OCI-LY3 (cell line): ENCODE measurements around the gene CYTH3.

Experiments
- H2AFZ ChIP-seq: fragments of 200-600, 300-600 bp; shearing (Covaris generic); 2 replicates; pipeline ENCODE4 v1.6.0; 2014; ENCODE audit warnings: antibody characterized with exemption, low read depth, low read length
- H3K27ac ChIP-seq: fragments of 200-600, 300-600 bp; sonication (generic); 2 replicates; pipeline ENCODE4 v1.5.1; 2014; ENCODE audit warnings: mild to moderate bottlenecking, low read length, moderate library complexity, mixed read lengths
- H3K27me3 ChIP-seq: fragments of 200-600, 300-600 bp; sonication (generic); 2 replicates; pipeline ENCODE4 v1.6.1; 2014; ENCODE audit warnings: low read depth, low read length, mixed read lengths
- H3K36me3 ChIP-seq: fragments of 200-600, 300-600 bp; sonication (generic); replicated peaks from 2 replicates; pipeline ENCODE3; 2014; ENCODE audit warnings: low read depth, low read length, mixed read lengths
- H3K4me1 ChIP-seq: fragments of 300-600, 200-600 bp; sonication (generic); 2 replicates; pipeline ENCODE4 v1.6.1; 2014; ENCODE audit warnings: low read length, mixed read lengths
- H3K4me2 ChIP-seq: fragments of 200-600, 300-600 bp; sonication (generic); 2 replicates; pipeline ENCODE4 v1.6.1; 2014; ENCODE audit warnings: low read length, mixed read lengths
- H3K4me3 ChIP-seq: fragments of 300-600, 200-600 bp; sonication (generic); 2 replicates; pipeline ENCODE4 v1.5.1; 2014; ENCODE audit warnings: antibody characterized with exemption, mild to moderate bottlenecking, low read length, moderate library complexity
- H3K79me2 ChIP-seq: fragments of 300-600, 200-600 bp; shearing (Covaris generic); 2 replicates; pipeline ENCODE4 v1.6.1; 2014; ENCODE audit warnings: mild to moderate bottlenecking, low read length, mixed read lengths
- H3K9ac ChIP-seq: fragments of 300-600, 200-600 bp; shearing (Covaris generic); 2 replicates; pipeline ENCODE4 v1.6.0; 2014; ENCODE audit warnings: mild to moderate bottlenecking, low read length, moderate library complexity
- H3K9me3 ChIP-seq: fragments of 200-600, 300-600 bp; shearing (Covaris generic); 2 replicates; pipeline ENCODE4 v1.6.1; 2014; ENCODE audit warnings: low read length, mixed read lengths; ENCODE audit not compliant: insufficient read depth
- H4K20me1 ChIP-seq: fragments of 200-600, 300-600 bp; sonication (generic); 2 replicates; pipeline ENCODE4 v1.6.1; 2016; ENCODE audit warnings: low read length, mixed read lengths; ENCODE audit not compliant: insufficient read depth
- EZH2phosphoT487 ChIP-seq: fragments of 200-600 bp; shearing (Covaris generic); IDR thresholded peaks from 2 replicates; pipeline ENCODE4 v1.6.1; 2018; ENCODE audit warnings: antibody characterized with exemption, mixed run types, low read depth
- TF ChIP-seq, protein P1 (sequence below): fragments of 200-600, 300-600 bp; sonication (generic); IDR thresholded peaks from 2 replicates; pipeline ENCODE4 v1.5.1; 2014; ENCODE audit warnings: antibody characterized with exemption, low read length, low read depth

The CYTH3 gene

GRCh38 chr7:6208573-6209328 is 63.7 kb downstream of the CYTH3 start:
- Histone ChIP-seq H3K4me2 (no peak overlapping the region), H3K36me3 (no peaks in the 10 kb centered on the region), H3K27ac (no peak overlapping the region), H3K4me1 (no peaks in the 10 kb centered on the region), H3K4me3 (no peak overlapping the region), H3K9ac (no peak overlapping the region), H3K79me2 (no peaks in the 10 kb centered on the region), H4K20me1 (no peaks in the 10 kb centered on the region), H2AFZ (no peak overlapping the region), H3K9me3 (no peaks in the 10 kb centered on the region), H3K27me3 (no peaks in the 10 kb centered on the region)
- TF ChIP-seq, protein P1, sequence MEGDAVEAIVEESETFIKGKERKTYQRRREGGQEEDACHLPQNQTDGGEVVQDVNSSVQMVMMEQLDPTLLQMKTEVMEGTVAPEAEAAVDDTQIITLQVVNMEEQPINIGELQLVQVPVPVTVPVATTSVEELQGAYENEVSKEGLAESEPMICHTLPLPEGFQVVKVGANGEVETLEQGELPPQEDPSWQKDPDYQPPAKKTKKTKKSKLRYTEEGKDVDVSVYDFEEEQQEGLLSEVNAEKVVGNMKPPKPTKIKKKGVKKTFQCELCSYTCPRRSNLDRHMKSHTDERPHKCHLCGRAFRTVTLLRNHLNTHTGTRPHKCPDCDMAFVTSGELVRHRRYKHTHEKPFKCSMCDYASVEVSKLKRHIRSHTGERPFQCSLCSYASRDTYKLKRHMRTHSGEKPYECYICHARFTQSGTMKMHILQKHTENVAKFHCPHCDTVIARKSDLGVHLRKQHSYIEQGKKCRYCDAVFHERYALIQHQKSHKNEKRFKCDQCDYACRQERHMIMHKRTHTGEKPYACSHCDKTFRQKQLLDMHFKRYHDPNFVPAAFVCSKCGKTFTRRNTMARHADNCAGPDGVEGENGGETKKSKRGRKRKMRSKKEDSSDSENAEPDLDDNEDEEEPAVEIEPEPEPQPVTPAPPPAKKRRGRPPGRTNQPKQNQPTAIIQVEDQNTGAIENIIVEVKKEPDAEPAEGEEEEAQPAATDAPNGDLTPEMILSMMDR = no peak
- TF ChIP-seq EZH2phosphoT487 = no peak

GRCh38 chr7:6205971-6206660 is 66.3 kb downstream of the CYTH3 start:
- Histone ChIP-seq H4K20me1 (no peaks in the 10 kb centered on the region), H3K36me3 (no peaks in the 10 kb centered on the region), H3K79me2 (no peaks in the 10 kb centered on the region), H3K4me3 (no peak overlapping the region), H2AFZ (no peak overlapping the region), H3K9ac (no peak overlapping the region), H3K4me1 (no peaks in the 10 kb centered on the region), H3K27me3 (no peaks in the 10 kb centered on the region), H3K27ac (no peak overlapping the region), H3K4me2 (no peak overlapping the region), H3K9me3 (no peaks in the 10 kb centered on the region)
- TF ChIP-seq EZH2phosphoT487 = no peak
- TF ChIP-seq, protein P1 = no peak

DNA sequence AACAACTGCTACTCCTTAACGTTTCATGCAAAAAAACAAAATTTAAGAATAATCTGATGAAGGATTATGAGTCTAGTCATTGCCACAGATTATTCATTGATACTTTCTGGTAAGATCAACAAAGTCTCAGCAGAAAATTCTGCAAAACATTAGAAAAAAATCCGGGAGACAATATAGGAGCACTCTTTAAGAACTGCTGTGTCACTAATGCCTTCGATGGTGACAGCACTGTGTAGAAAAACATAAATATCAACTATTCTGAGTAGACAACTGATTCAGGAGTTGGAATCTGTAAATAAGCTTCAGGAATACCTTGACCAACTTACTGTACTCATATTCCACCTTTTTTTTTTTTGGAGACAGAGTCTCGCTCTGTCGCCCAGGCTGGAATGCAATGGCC is 69.0 kb downstream of the CYTH3 start:
- Histone ChIP-seq H2AFZ (no peak overlapping the region), H3K4me3 (no peak overlapping the region), H4K20me1 (no peaks in the 10 kb centered on the region), H3K4me2 (no peak overlapping the region), H3K79me2 (no peaks in the 10 kb centered on the region), H3K9me3 (no peaks in the 10 kb centered on the region), H3K36me3 (no peaks in the 10 kb centered on the region), H3K4me1 (no peaks in the 10 kb centered on the region), H3K27me3 (no peaks in the 10 kb centered on the region), H3K27ac (no peak overlapping the region), H3K9ac (no peak overlapping the region)
- TF ChIP-seq EZH2phosphoT487 = no peak
- TF ChIP-seq, protein P1 = no peak

- Histone ChIP-seq H3K27me3 (no peaks in the 10 kb centered on the region), H3K9ac (no peak overlapping the region), H3K36me3 (no peaks in the 10 kb centered on the region), H4K20me1 (no peaks in the 10 kb centered on the region), H3K27ac (no peak overlapping the region), H3K4me2 (no peak overlapping the region), H2AFZ (no peak overlapping the region), H3K4me1 (no peaks in the 10 kb centered on the region), H3K9me3 (no peaks in the 10 kb centered on the region), H3K79me2 (no peaks in the 10 kb centered on the region), H3K4me3 (no peak overlapping the region)
- TF ChIP-seq, protein P1 = no peak
- no peak for TF ChIP-seq EZH2phosphoT487
Observed at GRCh38 chr7:6202117-6202516, 70.3 kb downstream of the CYTH3 start.
